Spinal cord (tissue), 10 donors: ENCODE measurements around the gene PPP6R2. TPM values are rescaled to one million over a fixed set of nuclear protein-coding genes. Genes with fewer than 3 reads are reported as not detected.
"Not testable (repeated sequence)": the region's sequence is repeated elsewhere in the genome, so short reads cannot be mapped to it uniquely, and the experiment has no call there.

Experiments
- DNase-seq, 6 donors: peaks; one replicate each; pipeline versions ENCODE4 v3.0.0 to v3.0.0-alpha.2; 2013 to 2015; ENCODE audit warnings: low spot score in 6 of 6, low read depth in 4 of 6
- H3K27ac ChIP-seq: one replicate; pipeline ENCODE4 v1.5.1; 2013; ENCODE audit warnings: low read depth, low read length, control low read depth
- H3K27me3 ChIP-seq: one replicate; pipeline ENCODE4 v1.6.1; 2013; ENCODE audit warnings: low read length; ENCODE audit not compliant: control insufficient read depth, insufficient read depth
- H3K36me3 ChIP-seq: one replicate; pipeline ENCODE4 v1.6.1; 2013; ENCODE audit warnings: low read length; ENCODE audit not compliant: control insufficient read depth, insufficient read depth
- H3K4me1 ChIP-seq: one replicate; pipeline ENCODE4 v1.6.1; 2013; ENCODE audit warnings: low read length; ENCODE audit not compliant: control insufficient read depth, insufficient read depth
- H3K4me3 ChIP-seq: one replicate; pipeline ENCODE4 v1.5.1; 2013; ENCODE audit warnings: low read depth, low read length, control low read depth
- H3K9me3 ChIP-seq: one replicate; pipeline ENCODE4 v1.6.1; 2013; ENCODE audit warnings: low read length; ENCODE audit not compliant: control insufficient read depth, insufficient read depth
- WGBS: methylation state at CpG from one replicate; pipeline ENCODE4 v1.1.5; 2013; ENCODE audit warnings: missing lambda C conversion rate; ENCODE audit not compliant: insufficient coverage; 5-methylcytosine and 5-hydroxymethylcytosine counted together
- polyA plus RNA-seq, 2 donors: library from polyadenylated mRNA; unstranded; fragments of 120-200 nt; gene quantifications; one replicate each; pipeline ENCODE4 v1.2.1, GENCODE V29; 2013; ENCODE audit not compliant: insufficient read length in 2 of 2
- total RNA-seq, 2 donors: library from RNA; depleted of rRNA in 1 of 2; stranded (reverse); fragments of 120-200 nt in 1 of 2; fragments of >200 nt in 1 of 2; gene quantifications; one replicate each; pipeline versions ENCODE4 v1.2.3 to v1.2.4, GENCODE V29; 2013 to 2014
- donor health status: healthy.

The PPP6R2 gene
- total and polyA plus RNA-seq, 4 donors, result 42.9 to 84.9 (median 67.5) TPM

GRCh38 chr22:50316114-50317065 lies 26.7 kb upstream of the PPP6R2 start:
- Histone ChIP-seq H3K9me3 (no peaks in the 10 kb centered on the region), H3K27ac (no peak overlapping the region), H3K27me3 (no peaks in the 10 kb centered on the region), H3K4me1 (peaks cover 18% of the 10 kb centered on the region), H3K4me3 (no peak overlapping the region), H3K36me3 (peaks cover 91% of the 10 kb centered on the region)
- 91% methylated on average over 28 of the region's 45 CpGs for WGBS
- no peak for DNase-seq

GRCh38 chr22:50317178-50317577 lies 25.9 kb upstream of the PPP6R2 start:
- WGBS, result 87% methylated on average over 9 of the region's 9 CpGs
- DNase-seq, result no peak

GRCh38 chr22:50317674-50318073 lies 25.5 kb upstream of the PPP6R2 start:
- Histone ChIP-seq H3K27me3 (no peaks in the 10 kb centered on the region), H3K36me3 (peaks cover 80% of the 10 kb centered on the region), H3K9me3 (no peaks in the 10 kb centered on the region), H3K27ac (no peak overlapping the region), H3K4me1 (peaks cover 9% of the 10 kb centered on the region), H3K4me3 (no peak overlapping the region)
- 87% methylated on average over 7 of the region's 7 CpGs for WGBS
- DNase-seq, result no peak

More at GRCh38 chr22:50317178-50317577, 25.9 kb upstream of the PPP6R2 start:
- Histone ChIP-seq H3K4me1 (peaks cover 10% of the 10 kb centered on the region), H3K4me3 (no peak overlapping the region), H3K27me3 (no peaks in the 10 kb centered on the region), H3K36me3 (peaks cover 83% of the 10 kb centered on the region), H3K27ac (no peak overlapping the region), H3K9me3 (no peaks in the 10 kb centered on the region)

- Histone ChIP-seq H3K4me3 (no peak overlapping the region), H3K4me1 (peaks cover 9% of the 10 kb centered on the region), H3K9me3 (no peaks in the 10 kb centered on the region), H3K36me3 (peaks cover 74% of the 10 kb centered on the region), H3K27me3 (no peaks in the 10 kb centered on the region), H3K27ac (no peak overlapping the region)
- DNase-seq, result no peak
- WGBS, result 83% methylated on average over 6 of the region's 7 CpGs
Measured at GRCh38 chr22:50318356-50318697, 24.8 kb upstream of the PPP6R2 start.

GRCh38 chr22:50318698-50319411 lies 24.3 kb upstream of the PPP6R2 start:
- no peak for DNase-seq
- H3K9me3 ChIP-seq, result no peaks in the 10 kb centered on the region
- WGBS, result 80% methylated on average over 21 of the region's 21 CpGs
- no peak overlapping the region for H3K27ac ChIP-seq
- H3K27me3 ChIP-seq, result no peaks in the 10 kb centered on the region
- peaks cover 9% of the 10 kb centered on the region for H3K4me1 ChIP-seq
- no peak overlapping the region for H3K4me3 ChIP-seq
- peaks cover 71% of the 10 kb centered on the region for H3K36me3 ChIP-seq

- no peak overlapping the region for H3K4me3 ChIP-seq
Measured at GRCh38 chr22:50319503-50319951, 23.6 kb upstream of the PPP6R2 start.

GRCh38 chr22:50320116-50320515 lies 23.0 kb upstream of the PPP6R2 start:
- no peak overlapping the region for H3K4me3 ChIP-seq

More at GRCh38 chr22:50319503-50319951, 23.6 kb upstream of the PPP6R2 start:
- no peaks in the 10 kb centered on the region for H3K27me3 ChIP-seq
- H3K4me1 ChIP-seq, result peaks cover 3% of the 10 kb centered on the region
- WGBS, result 89% methylated on average over 11 of the region's 15 CpGs
- H3K27ac ChIP-seq, result no peak overlapping the region
- DNase-seq, result no peak
- H3K9me3 ChIP-seq, result no peaks in the 10 kb centered on the region
- peaks cover 70% of the 10 kb centered on the region for H3K36me3 ChIP-seq

GRCh38 chr22:50320671-50321325 lies 22.3 kb upstream of the PPP6R2 start:
- Histone ChIP-seq H3K9me3 (no peaks in the 10 kb centered on the region), H3K4me1 (peaks cover 6% of the 10 kb centered on the region), H3K27me3 (no peaks in the 10 kb centered on the region), H3K36me3 (peaks cover 57% of the 10 kb centered on the region), H3K4me3 (no peak overlapping the region), H3K27ac (no peak overlapping the region)
- WGBS, result 86% methylated on average over 6 of the region's 10 CpGs
- DNase-seq, result no peak

More at GRCh38 chr22:50320116-50320515, 23.0 kb upstream of the PPP6R2 start:
- 88% methylated on average over 8 of the region's 8 CpGs for WGBS
- no peaks in the 10 kb centered on the region for H3K9me3 ChIP-seq
- DNase-seq, result no peak
- no peaks in the 10 kb centered on the region for H3K4me1 ChIP-seq
- no peaks in the 10 kb centered on the region for H3K27me3 ChIP-seq
- H3K36me3 ChIP-seq, result peaks cover 64% of the 10 kb centered on the region
- no peak overlapping the region for H3K27ac ChIP-seq

- not testable (repeated sequence) for H3K4me3 ChIP-seq, H3K27me3 ChIP-seq, H3K9me3 ChIP-seq, DNase-seq, H3K27ac ChIP-seq
- Histone ChIP-seq H3K36me3 (peaks cover 42% of the 10 kb centered on the region), H3K4me1 (peaks cover 15% of the 10 kb centered on the region)
- 96% methylated on average over 6 of the region's 10 CpGs for WGBS
Measured at GRCh38 chr22:50322382-50323104, 20.6 kb upstream of the PPP6R2 start.
